Rectal smooth muscle tissue (tissue), 1 donor: ENCODE results near the gene ZSCAN2.

ENCODE experiments used
- H3K27ac ChIP-seq: one replicate; pipeline ENCODE4 v1.7.0; 2013; ENCODE audit warnings: low read depth, low read length, inconsistent platforms
- H3K27me3 ChIP-seq: one replicate; pipeline ENCODE4 v1.7.0; 2013; ENCODE audit warnings: low read length; ENCODE audit not compliant: control insufficient read depth, insufficient read depth
- H3K36me3 ChIP-seq: one replicate; pipeline ENCODE4 v1.7.0; 2013; ENCODE audit warnings: low read length; ENCODE audit not compliant: control insufficient read depth, insufficient read depth
- H3K4me1 ChIP-seq: one replicate; pipeline ENCODE4 v1.7.0; 2013; ENCODE audit warnings: low read length; ENCODE audit not compliant: control insufficient read depth, insufficient read depth
- H3K4me3 ChIP-seq: one replicate; pipeline ENCODE4 v1.7.0; 2013; ENCODE audit warnings: low read length
- H3K9ac ChIP-seq: one replicate; pipeline ENCODE4 v1.7.0; 2013; ENCODE audit warnings: low read length

The ZSCAN2 gene

DNA sequence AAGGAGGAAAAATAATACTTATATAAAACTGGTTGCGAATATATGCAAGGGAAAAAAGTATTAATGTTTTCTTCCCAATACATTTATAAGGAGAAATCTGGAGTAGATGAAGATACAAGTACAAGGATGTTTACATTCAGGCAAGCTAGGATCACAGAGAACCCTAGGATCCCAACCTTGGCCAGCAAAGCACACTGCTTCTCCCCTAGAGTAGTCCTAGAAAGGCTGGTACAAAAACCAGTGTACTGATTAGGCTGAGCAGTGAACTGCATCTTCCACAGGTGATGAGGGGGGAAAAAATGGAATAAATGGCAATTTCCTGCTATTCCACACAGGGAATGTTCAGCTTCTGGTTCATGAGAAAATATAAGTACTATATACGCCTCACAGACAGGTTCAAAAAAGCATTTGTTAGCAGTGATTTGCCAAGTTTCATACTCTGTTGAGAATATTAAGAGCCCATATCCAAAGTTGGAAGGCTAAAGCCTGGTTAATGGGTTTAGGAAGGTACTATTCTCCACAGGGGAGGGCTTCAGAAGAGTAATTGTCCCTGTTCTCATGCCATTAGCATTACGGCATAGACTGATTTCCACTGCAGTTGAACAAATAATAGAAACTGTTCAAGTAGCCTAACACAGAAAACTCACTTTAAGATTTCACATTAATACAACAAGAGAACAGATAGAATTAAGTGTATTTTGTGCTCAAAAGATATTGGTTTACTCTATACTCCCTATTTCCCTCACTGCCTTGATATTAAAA lies 67.6 kb downstream of the ZSCAN2 start:
- Histone ChIP-seq H3K4me1 (no peaks in the 10 kb centered on the region), H3K27ac (no peak overlapping the region), H3K9ac (no peak overlapping the region), H3K36me3 (peaks cover 3% of the 10 kb centered on the region), H3K27me3 (no peaks in the 10 kb centered on the region), H3K4me3 (no peak overlapping the region)

- Histone ChIP-seq H3K27me3 (no peaks in the 10 kb centered on the region), H3K4me3 (no peak overlapping the region), H3K4me1 (no peaks in the 10 kb centered on the region), H3K9ac (no peak overlapping the region), H3K27ac (no peak overlapping the region), H3K36me3 (peaks cover 3% of the 10 kb centered on the region)
Observed at GRCh38 chr15:84669726-84670125, 68.9 kb downstream of the ZSCAN2 start.

GRCh38 chr15:84671211-84671610 lies 70.4 kb downstream of the ZSCAN2 start:
- no peak overlapping the region for H3K9ac ChIP-seq
- no peak overlapping the region for H3K4me3 ChIP-seq
- H3K27me3 ChIP-seq = no peaks in the 10 kb centered on the region
- no peak overlapping the region for H3K27ac ChIP-seq
- peaks cover 3% of the 10 kb centered on the region for H3K36me3 ChIP-seq
- H3K4me1 ChIP-seq = no peaks in the 10 kb centered on the region
